IMR-90 (cell line): ENCODE measurements around the gene PLEKHD1. TPM values are rescaled to one million over a fixed set of nuclear protein-coding genes. Genes with fewer than 3 reads are reported as not detected.

ENCODE experiments used
- ATAC-seq: fragments of 200-7000 bp; cut with Tn5 transposase; 2 replicates; pipeline ENCODE4 v1.9.1; 2020; ENCODE audit warnings: low read depth, mild to moderate bottlenecking, moderate library complexity
- BruUV-seq: library from RNA; stranded (reverse); fragments of 400-500 nt; replicated peaks from 2 replicates; lab custom pipeline; 2021; lab: Mats Ljungman, UMichigan
- CTCF ChIA-PET: fragments of 300-600 bp; formaldehyde crosslinking; extraction: SDS; loops from one replicate; lab custom pipeline; 2021; ENCODE audit warnings: antibody characterized with exemption; lab: Yijun Ruan, JAX
- POLR2A ChIA-PET: fragments of 300-600 bp; sonication (Branson Sonifier 250); formaldehyde crosslinking; loops from one replicate; lab custom pipeline; 2022; ENCODE audit warnings: antibody characterized with exemption; ENCODE audit not compliant: unreplicated experiment; lab: Charles Lee
- DNase-seq: peaks from one replicate; pipeline ENCODE4 v3.0.0; 2013
- H2AFZ ChIP-seq: replicated peaks from 2 replicates; pipeline ENCODE3; 2013; ENCODE audit warnings: low read length, mild to moderate bottlenecking; ENCODE audit not compliant: poor library complexity
- H2AK5ac ChIP-seq: 2 replicates; pipeline ENCODE4 v1.6.1; 2013; ENCODE audit warnings: low read depth, low read length, inconsistent platforms
- H2AK9ac ChIP-seq: replicated peaks from 2 replicates; pipeline ENCODE3; 2013; ENCODE audit warnings: mild to moderate bottlenecking, low read depth, low read length, moderate library complexity; ENCODE audit not compliant: poor library complexity
- H2BK120ac ChIP-seq: 2 replicates; pipeline ENCODE4 v1.6.1; 2013; ENCODE audit warnings: low read depth, low read length, inconsistent platforms
- H2BK15ac ChIP-seq: 3 replicates; pipeline ENCODE4 v1.6.1; 2013; ENCODE audit warnings: low read depth, low read length, inconsistent platforms
- H2BK20ac ChIP-seq: 2 replicates; pipeline ENCODE4 v1.6.1; 2013; ENCODE audit warnings: low read depth, mild to moderate bottlenecking, inconsistent platforms, low read length, moderate library complexity
- H2BK5ac ChIP-seq: 2 replicates; pipeline ENCODE4 v1.6.1; 2013; ENCODE audit warnings: mild to moderate bottlenecking, low read depth, low read length, inconsistent platforms; ENCODE audit not compliant: poor library complexity, severe bottlenecking
- H3K14ac ChIP-seq: replicated peaks from 2 replicates; pipeline ENCODE4 v1.6.1; 2013; ENCODE audit warnings: low read depth, low read length, inconsistent platforms
- H3K18ac ChIP-seq: 2 replicates; pipeline ENCODE4 v1.6.1; 2013; ENCODE audit warnings: low read depth, low read length, control low read depth
- H3K23ac ChIP-seq: 2 replicates; pipeline ENCODE4 v1.6.1; 2013; ENCODE audit warnings: low read depth, low read length, inconsistent platforms
- H3K27ac ChIP-seq: 2 replicates; pipeline ENCODE4 v1.5.1; 2013; ENCODE audit warnings: mild to moderate bottlenecking, control low read depth, low read length; ENCODE audit not compliant: insufficient read depth
- H3K27me3 ChIP-seq: 2 replicates; pipeline ENCODE4 v1.6.1; 2013; ENCODE audit warnings: low read length; ENCODE audit not compliant: control insufficient read depth, insufficient read depth
- H3K36me3 ChIP-seq: 2 replicates; pipeline ENCODE4 v1.6.1; 2013; ENCODE audit warnings: low read length, mixed read lengths; ENCODE audit not compliant: control insufficient read depth, insufficient read depth
- H3K4ac ChIP-seq: 2 replicates; pipeline ENCODE4 v1.6.1; 2013; ENCODE audit warnings: low read depth, low read length, inconsistent platforms
- H3K4me1 ChIP-seq: 2 replicates; pipeline ENCODE4 v1.6.1; 2013; ENCODE audit warnings: low read length, mixed read lengths; ENCODE audit not compliant: control insufficient read depth, insufficient read depth
- H3K4me2 ChIP-seq: 2 replicates; pipeline ENCODE4 v1.6.1; 2013; ENCODE audit warnings: low read depth, mild to moderate bottlenecking, control low read depth, low read length, moderate library complexity
- H3K4me3 ChIP-seq: 2 replicates; pipeline ENCODE4 v1.5.1; 2013; ENCODE audit warnings: low read depth, mild to moderate bottlenecking, control low read depth, low read length, moderate library complexity; ENCODE audit not compliant: insufficient read depth
- H3K56ac ChIP-seq: 2 replicates; pipeline ENCODE4 v1.6.1; 2013; ENCODE audit warnings: low read length, inconsistent platforms; ENCODE audit not compliant: insufficient read depth; ENCODE audit errors: extremely low read depth
- H3K79me1 ChIP-seq, 2 experiments: 2 replicates each; pipeline ENCODE4 v1.6.1; 2013; ENCODE audit warnings: low read length in 2 of 2, inconsistent platforms in 1 of 2, low read depth in 1 of 2
- H3K9ac ChIP-seq: 2 replicates; pipeline ENCODE4 v1.6.1; 2013; ENCODE audit warnings: low read depth, low read length, control low read depth
- H3K9me1 ChIP-seq: 2 replicates; pipeline ENCODE4 v1.6.1; 2013; ENCODE audit warnings: low read length, inconsistent platforms; ENCODE audit not compliant: insufficient read depth
- H3K9me3 ChIP-seq: 2 replicates; pipeline ENCODE4 v1.6.1; 2013; ENCODE audit warnings: low read length; ENCODE audit not compliant: control insufficient read depth, insufficient read depth
- H4K20me1 ChIP-seq: 2 replicates; pipeline ENCODE4 v1.6.1; 2013; ENCODE audit warnings: low read length, inconsistent platforms; ENCODE audit not compliant: insufficient read depth
- H4K5ac ChIP-seq: 2 replicates; pipeline ENCODE4 v1.6.1; 2013; ENCODE audit warnings: mild to moderate bottlenecking, low read depth, low read length, control low read depth
- H4K8ac ChIP-seq, 2 experiments: 2 replicates each; pipeline ENCODE4 v1.6.1; 2013; ENCODE audit warnings: low read depth in 2 of 2, low read length in 2 of 2, control low read depth in 1 of 2, inconsistent platforms in 1 of 2
- H4K91ac ChIP-seq: 2 replicates; pipeline ENCODE4 v1.6.1; 2013; ENCODE audit warnings: low read depth, low read length, inconsistent platforms; ENCODE audit not compliant: insufficient read depth
- BHLHE40 ChIP-seq: fragments of 150-350 bp; IDR thresholded peaks from 2 replicates; pipeline ENCODE4 v1.6.1; 2016; ENCODE audit warnings: mild to moderate bottlenecking, low read depth, low read length
- FOS ChIP-seq: fragments of 150-350 bp; IDR thresholded peaks from 2 replicates; pipeline ENCODE4 v1.6.1; 2016; ENCODE audit warnings: low read depth, low read length
- MAFK ChIP-seq: IDR thresholded peaks from 2 replicates; pipeline ENCODE4 v1.6.1; 2012; ENCODE audit warnings: low read depth, low read length, improper control_type of control experiment
- POLR2A ChIP-seq: IDR thresholded peaks from 2 replicates; pipeline ENCODE4 v1.6.1; 2012; ENCODE audit warnings: mild to moderate bottlenecking, low read depth, low read length
- RAD21 ChIP-seq: IDR thresholded peaks from 2 replicates; pipeline ENCODE4 v1.6.1; 2012; ENCODE audit warnings: low read length, improper control_type of control experiment
- RCOR1 ChIP-seq: IDR thresholded peaks from 2 replicates; pipeline ENCODE4 v1.6.1; 2012; ENCODE audit warnings: mild to moderate bottlenecking, low read length, improper control_type of control experiment; ENCODE audit not compliant: insufficient replicate concordance
- WGBS, 2 experiments: methylation state at CpG; one replicate each; pipeline versions ENCODE4 v1.1.5 to v1.1.7; 2013; ENCODE audit warnings: missing lambda C conversion rate in 2 of 2; ENCODE audit not compliant: insufficient read length in 1 of 2; ENCODE audit errors: extremely low coverage in 2 of 2; 5-methylcytosine and 5-hydroxymethylcytosine counted together
- dilution Hi-C: fragments of 300-500 bp; cut with HindIII; formaldehyde crosslinking; loops from one replicate; pipeline ENCODE4 v1.14.3; 2018; ENCODE audit warnings: low sequenced_read_pairs; ENCODE audit not compliant: unreplicated experiment
- in situ Hi-C: fragments of 300-500 bp; cut with MboI; formaldehyde crosslinking; loops from 3 replicates; pipeline ENCODE4 v1.14.3; 2019; ENCODE audit warnings: low sequenced_read_pairs, inconsistent platforms, mixed read lengths
- intact Hi-C: fragments of 100-400 bp; cut with micrococcal nuclease; formaldehyde crosslinking; loops from 2 replicates; pipeline ENCODE4 v1.10.0; 2022
- polyA plus RNA-seq, 3 experiments: library from polyadenylated mRNA; depleted of rRNA; stranded (reverse); fragments of >200 nt; gene quantifications; 2 replicates each; pipeline ENCODE4 v1.2.3, GENCODE V29; 2012; ENCODE audit warnings: low replicate concordance in 1 of 3
- total RNA-seq: library from RNA; depleted of rRNA; stranded (reverse); fragments of >200 nt; gene quantifications from 2 replicates; pipeline ENCODE4 v1.2.3, GENCODE V29; 2012
- TF ChIP-seq, protein P1 (sequence below): fragments of 150-350 bp; IDR thresholded peaks from 2 replicates; pipeline ENCODE4 v1.6.1; 2016; ENCODE audit warnings: low read depth, mild to moderate bottlenecking, low read length, moderate library complexity, borderline replicate concordance
- TF ChIP-seq, protein P2 (sequence below): conservative IDR thresholded peaks from 2 replicates; pipeline ENCODE4 v1.5.1; 2012; ENCODE audit warnings: mild to moderate bottlenecking, low read depth, low read length, improper control_type of control experiment

PLEKHD1 gene
- total and polyA plus RNA-seq, 2 of the 4 experiments (the other 2 are of a cell fraction) = under 0.01 TPM; not detected in 1

DNA sequence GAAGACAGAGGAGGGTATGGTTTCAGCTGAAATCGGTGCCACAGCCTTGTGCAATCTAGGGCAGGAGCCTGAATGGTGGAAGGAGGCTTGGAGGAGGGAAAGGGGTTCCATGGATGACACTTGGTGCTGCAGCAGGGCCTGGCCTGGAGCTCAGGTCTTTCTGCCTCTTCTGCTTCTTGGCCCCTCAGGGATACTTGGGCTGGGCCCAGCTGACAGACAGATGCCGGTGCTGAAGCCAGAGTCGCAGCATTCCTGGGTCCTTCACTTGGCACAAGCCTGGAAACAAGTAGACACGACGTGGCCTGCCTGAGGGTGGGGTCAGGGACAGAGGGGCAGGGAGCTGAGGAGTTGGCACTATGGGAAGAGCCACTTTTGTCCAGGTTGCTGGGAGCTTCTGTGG lies 4.4 kb upstream of the PLEKHD1 start:
- Histone ChIP-seq H3K27ac (no peak overlapping the region), H4K91ac (no peak overlapping the region), H4K8ac (no peak overlapping the region), H3K9me3 (peaks cover 2% of the 10 kb centered on the region; the same call in 1 of the 2 replicates), H3K56ac (no peak overlapping the region), H3K4me3 (no peak overlapping the region), H2AK5ac (no peak overlapping the region), H3K27me3 (peaks cover 53% of the 10 kb centered on the region), H3K14ac (no peak overlapping the region), H2BK120ac (no peak overlapping the region), H2AFZ (peak overlapping the region; percentile 14), H3K4ac (no peak overlapping the region), H2BK15ac (no peak overlapping the region), H4K20me1 (peaks cover 2% of the 10 kb centered on the region; the same call in 1 of the 2 replicates), H3K9ac (no peak overlapping the region), H3K4me2 (no peak overlapping the region), H3K18ac (no peak overlapping the region), H3K9me1 (no peaks in the 10 kb centered on the region), H4K5ac (no peak overlapping the region), H3K36me3 (no peaks in the 10 kb centered on the region), H3K4me1 (peaks cover 3% of the 10 kb centered on the region; the same call in 1 of the 2 replicates), H3K79me1 (no peaks in the 10 kb centered on the region), H2AK9ac (no peak overlapping the region), H2BK5ac (no peak overlapping the region), H2BK20ac (no peak overlapping the region), H3K23ac (no peak overlapping the region)
- TF ChIP-seq FOS = no peak
- no peak for TF ChIP-seq BHLHE40
- TF ChIP-seq RCOR1 = no peak
- TF ChIP-seq MAFK = no peak
- TF ChIP-seq POLR2A = no peak
- no peak for TF ChIP-seq RAD21
- TF ChIP-seq, protein P1, sequence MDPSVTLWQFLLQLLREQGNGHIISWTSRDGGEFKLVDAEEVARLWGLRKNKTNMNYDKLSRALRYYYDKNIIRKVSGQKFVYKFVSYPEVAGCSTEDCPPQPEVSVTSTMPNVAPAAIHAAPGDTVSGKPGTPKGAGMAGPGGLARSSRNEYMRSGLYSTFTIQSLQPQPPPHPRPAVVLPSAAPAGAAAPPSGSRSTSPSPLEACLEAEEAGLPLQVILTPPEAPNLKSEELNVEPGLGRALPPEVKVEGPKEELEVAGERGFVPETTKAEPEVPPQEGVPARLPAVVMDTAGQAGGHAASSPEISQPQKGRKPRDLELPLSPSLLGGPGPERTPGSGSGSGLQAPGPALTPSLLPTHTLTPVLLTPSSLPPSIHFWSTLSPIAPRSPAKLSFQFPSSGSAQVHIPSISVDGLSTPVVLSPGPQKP = no peak
- TF ChIP-seq, protein P2, sequence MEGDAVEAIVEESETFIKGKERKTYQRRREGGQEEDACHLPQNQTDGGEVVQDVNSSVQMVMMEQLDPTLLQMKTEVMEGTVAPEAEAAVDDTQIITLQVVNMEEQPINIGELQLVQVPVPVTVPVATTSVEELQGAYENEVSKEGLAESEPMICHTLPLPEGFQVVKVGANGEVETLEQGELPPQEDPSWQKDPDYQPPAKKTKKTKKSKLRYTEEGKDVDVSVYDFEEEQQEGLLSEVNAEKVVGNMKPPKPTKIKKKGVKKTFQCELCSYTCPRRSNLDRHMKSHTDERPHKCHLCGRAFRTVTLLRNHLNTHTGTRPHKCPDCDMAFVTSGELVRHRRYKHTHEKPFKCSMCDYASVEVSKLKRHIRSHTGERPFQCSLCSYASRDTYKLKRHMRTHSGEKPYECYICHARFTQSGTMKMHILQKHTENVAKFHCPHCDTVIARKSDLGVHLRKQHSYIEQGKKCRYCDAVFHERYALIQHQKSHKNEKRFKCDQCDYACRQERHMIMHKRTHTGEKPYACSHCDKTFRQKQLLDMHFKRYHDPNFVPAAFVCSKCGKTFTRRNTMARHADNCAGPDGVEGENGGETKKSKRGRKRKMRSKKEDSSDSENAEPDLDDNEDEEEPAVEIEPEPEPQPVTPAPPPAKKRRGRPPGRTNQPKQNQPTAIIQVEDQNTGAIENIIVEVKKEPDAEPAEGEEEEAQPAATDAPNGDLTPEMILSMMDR = no peak
- no CpG with 5 or more reads among the region's 5 CpGs for WGBS, 2 experiments
- CTCF ChIA-PET = no interaction called here
- DNase-seq = no peak
- dilution Hi-C loops (no loop called here), in situ Hi-C loops (no loop called here), intact Hi-C loops (no loop called here)
- POLR2A ChIA-PET = no interaction called here
- ATAC-seq = no peak
- BruUV-seq = no TSS peak
